ENCODE results near the gene TRIM9.

The TRIM9 gene

DNA sequence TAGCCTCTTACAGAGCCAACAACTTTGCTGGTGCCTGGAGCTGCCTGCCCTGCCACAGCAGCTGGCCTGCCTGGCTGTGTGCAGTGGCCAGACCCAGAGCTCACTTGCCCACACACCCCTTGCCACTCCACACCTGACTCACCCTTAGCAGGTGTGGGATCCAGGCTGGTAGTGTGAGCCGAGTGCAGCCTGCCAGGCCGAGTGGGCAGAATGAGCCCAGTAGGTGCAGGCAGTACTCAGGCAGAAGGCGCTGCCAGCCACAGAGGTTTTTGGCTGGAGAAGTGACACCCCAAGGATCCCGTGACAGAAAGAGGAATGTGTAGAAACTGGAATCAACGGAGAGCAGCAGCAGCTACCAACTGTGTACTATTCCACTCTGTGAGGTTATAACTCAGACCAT, 120.8 kb downstream of the TRIM9 start:
- Histone ChIP-seq H3F3A (ENCODE audit: low read depth) (no peaks in the 10 kb centered on the region), H4K20me1 (ENCODE audit: insufficient read depth, low read length, poor library complexity, severe bottlenecking) (no peaks in the 10 kb centered on the region), H3K4me3 (ENCODE audit: low read length, poor library complexity, severe bottlenecking) (no peak overlapping the region), H3K4me2 (ENCODE audit: low read depth, low read length, poor library complexity, severe bottlenecking) (no peak overlapping the region), H3K9me3 (ENCODE audit: insufficient read depth, low read depth, low read length) (no peaks in the 10 kb centered on the region), H3K79me2 (ENCODE audit: insufficient read depth, low read length) (no peaks in the 10 kb centered on the region), H3K27me3 (ENCODE audit: insufficient read depth, low read length, poor library complexity, severe bottlenecking) (no peaks in the 10 kb centered on the region), H3K9ac (ENCODE audit: low read depth, low read length, poor library complexity, severe bottlenecking) (no peak overlapping the region), H2AFZ (ENCODE audit: low read length) (no peak overlapping the region), H3K36me3 (ENCODE audit: insufficient read depth, low read length) (no peaks in the 10 kb centered on the region), H3K4me1 (ENCODE audit: insufficient read depth, low read length, poor library complexity, severe bottlenecking) (no peaks in the 10 kb centered on the region), H3K9me2 (replicated peaks; ENCODE audit: low read depth, low read length) (no peaks in the 10 kb centered on the region)
- TF ChIP-seq CTCF (conservative IDR thresholded peaks at IDR 0.05; ENCODE audit: low read length) (no peak), EZH2phosphoT487 (IDR thresholded peaks at IDR 0.05; ENCODE audit: borderline replicate concordance) (no peak)

GRCh38 chr14:50972734-50973133, 122.2 kb downstream of the TRIM9 start:
- Histone ChIP-seq H3K9ac (ENCODE audit: low read depth, low read length, poor library complexity, severe bottlenecking) (no peak overlapping the region), H3K4me2 (ENCODE audit: low read depth, low read length, poor library complexity, severe bottlenecking) (no peak overlapping the region), H3K4me1 (ENCODE audit: insufficient read depth, low read length, poor library complexity, severe bottlenecking) (no peaks in the 10 kb centered on the region), H3K4me3 (ENCODE audit: low read length, poor library complexity, severe bottlenecking) (no peak overlapping the region), H3K9me3 (ENCODE audit: insufficient read depth, low read depth, low read length) (no peaks in the 10 kb centered on the region), H3K36me3 (ENCODE audit: insufficient read depth, low read length) (no peaks in the 10 kb centered on the region), H2AFZ (ENCODE audit: low read length) (no peak overlapping the region), H3K79me2 (ENCODE audit: insufficient read depth, low read length) (no peaks in the 10 kb centered on the region), H3K27me3 (ENCODE audit: insufficient read depth, low read length, poor library complexity, severe bottlenecking) (no peaks in the 10 kb centered on the region), H3F3A (ENCODE audit: low read depth) (no peaks in the 10 kb centered on the region), H4K20me1 (ENCODE audit: insufficient read depth, low read length, poor library complexity, severe bottlenecking) (no peaks in the 10 kb centered on the region), H3K9me2 (replicated peaks; ENCODE audit: low read depth, low read length) (no peaks in the 10 kb centered on the region)
- TF ChIP-seq CTCF (conservative IDR thresholded peaks at IDR 0.05; ENCODE audit: low read length) (no peak), EZH2phosphoT487 (IDR thresholded peaks at IDR 0.05; ENCODE audit: borderline replicate concordance) (no peak)

GRCh38 chr14:50970886-50971781, 123.8 kb downstream of the TRIM9 start:
- Histone ChIP-seq H2AFZ (ENCODE audit: low read length) (no peak overlapping the region), H3K4me2 (ENCODE audit: low read depth, low read length, poor library complexity, severe bottlenecking) (no peak overlapping the region), H3F3A (ENCODE audit: low read depth) (no peaks in the 10 kb centered on the region), H3K9me3 (ENCODE audit: insufficient read depth, low read depth, low read length) (no peaks in the 10 kb centered on the region), H3K27me3 (ENCODE audit: insufficient read depth, low read length, poor library complexity, severe bottlenecking) (no peaks in the 10 kb centered on the region), H4K20me1 (ENCODE audit: insufficient read depth, low read length, poor library complexity, severe bottlenecking) (no peaks in the 10 kb centered on the region), H3K4me3 (ENCODE audit: low read length, poor library complexity, severe bottlenecking) (no peak overlapping the region), H3K4me1 (ENCODE audit: insufficient read depth, low read length, poor library complexity, severe bottlenecking) (no peaks in the 10 kb centered on the region), H3K9ac (ENCODE audit: low read depth, low read length, poor library complexity, severe bottlenecking) (no peak overlapping the region), H3K36me3 (ENCODE audit: insufficient read depth, low read length) (no peaks in the 10 kb centered on the region), H3K79me2 (ENCODE audit: insufficient read depth, low read length) (no peaks in the 10 kb centered on the region), H3K9me2 (replicated peaks; ENCODE audit: low read depth, low read length) (no peaks in the 10 kb centered on the region)
- TF ChIP-seq CTCF (conservative IDR thresholded peaks at IDR 0.05; ENCODE audit: low read length): no peak
